ACC112 (cell line): Measurements from ENCODE around the gene TMEM80.

Source experiments
- H2AFZ ChIP-seq: fragments of 200-600 bp; sonication (generic); one replicate; pipeline ENCODE4 v1.6.0; 2017; ENCODE audit warnings: antibody characterized with exemption, low read length; ENCODE audit not compliant: unreplicated experiment
- H3K27ac ChIP-seq: fragments of 200-600 bp; sonication (generic); 2 replicates; pipeline ENCODE4 v1.5.1; 2014; ENCODE audit warnings: low read depth, mild to moderate bottlenecking, antibody characterized with exemption, low read length, moderate library complexity
- H3K27me3 ChIP-seq: fragments of 200-600 bp; sonication (generic); 2 replicates; pipeline ENCODE4 v1.6.1; 2014; ENCODE audit warnings: mild to moderate bottlenecking, antibody characterized with exemption, low read length, moderate library complexity, mixed read lengths; ENCODE audit not compliant: insufficient read depth
- H3K36me3 ChIP-seq: fragments of 200-600 bp; sonication (generic); 2 replicates; pipeline ENCODE4 v1.6.1; 2016; ENCODE audit warnings: mild to moderate bottlenecking, antibody characterized with exemption, low read length, moderate library complexity, mixed read lengths; ENCODE audit not compliant: insufficient read depth
- H3K4me1 ChIP-seq: fragments of 200-600 bp; sonication (generic); one replicate; pipeline ENCODE4 v1.6.1; 2016; ENCODE audit warnings: low read length, mixed read lengths; ENCODE audit not compliant: insufficient read depth, unreplicated experiment, control insufficient read depth
- H3K4me3 ChIP-seq: fragments of 200-600 bp; sonication (generic); 2 replicates; pipeline ENCODE4 v1.5.1; 2014; ENCODE audit warnings: mild to moderate bottlenecking, low read depth, low read length
- H3K79me2 ChIP-seq: fragments of 200-600 bp; sonication (generic); one replicate; pipeline ENCODE4 v1.6.0; 2016; ENCODE audit warnings: low read length; ENCODE audit not compliant: control insufficient read depth, unreplicated experiment, insufficient read depth

Gene TMEM80

DNA sequence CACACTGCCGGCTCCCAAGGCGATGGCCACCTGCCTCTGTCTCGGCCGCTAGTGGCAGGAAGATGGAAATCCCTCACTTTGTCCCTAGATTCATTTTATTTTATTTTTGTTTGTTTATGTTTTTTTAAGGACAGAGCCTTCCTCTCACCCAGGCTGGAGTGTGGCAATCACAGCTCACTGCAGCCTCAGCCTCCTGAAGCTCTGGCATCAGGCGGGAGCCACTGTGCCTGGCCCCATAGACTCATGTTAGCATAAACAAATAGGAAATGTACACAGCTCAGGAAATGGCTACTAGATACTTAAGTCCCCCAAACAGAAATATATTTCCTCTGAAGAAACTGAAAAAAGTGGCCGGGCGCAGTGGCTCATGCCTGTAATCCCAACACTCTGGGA is 3.5 kb downstream of the TMEM80 start:
- peaks cover 29% of the 10 kb centered on the region for H3K4me1 ChIP-seq
- H2AFZ ChIP-seq = no peak overlapping the region
- H3K79me2 ChIP-seq = peaks cover 16% of the 10 kb centered on the region
- no peak overlapping the region for H3K4me3 ChIP-seq
- no peaks in the 10 kb centered on the region for H3K27me3 ChIP-seq
- 0 out of 2 replicates have a peak, but pooled peaks cover 6% of the 10 kb centered on the region for H3K36me3 ChIP-seq
- H3K27ac ChIP-seq = no peak overlapping the region

GRCh38 chr11:699753-700152 is 4.1 kb downstream of the TMEM80 start:
- 0 out of 2 replicates have a peak, but pooled peaks cover 6% of the 10 kb centered on the region for H3K36me3 ChIP-seq
- no peak overlapping the region for H3K27ac ChIP-seq
- H3K4me1 ChIP-seq = peaks cover 29% of the 10 kb centered on the region
- H3K79me2 ChIP-seq = peaks cover 14% of the 10 kb centered on the region
- H3K4me3 ChIP-seq = no peak overlapping the region
- no peaks in the 10 kb centered on the region for H3K27me3 ChIP-seq
- H2AFZ ChIP-seq = no peak overlapping the region

- 0 out of 2 replicates have a peak, but pooled peaks cover 6% of the 10 kb centered on the region for H3K36me3 ChIP-seq
- peaks cover 29% of the 10 kb centered on the region for H3K4me1 ChIP-seq
- H3K4me3 ChIP-seq = no peak overlapping the region
- peaks cover 5% of the 10 kb centered on the region for H3K79me2 ChIP-seq
- no peak overlapping the region for H3K27ac ChIP-seq
- H3K27me3 ChIP-seq = no peaks in the 10 kb centered on the region
- H2AFZ ChIP-seq = no peak overlapping the region
Observed at GRCh38 chr11:701741-702461, 6.3 kb downstream of the TMEM80 start.

GRCh38 chr11:702462-703461 is 7.1 kb downstream of the TMEM80 start:
- 0 out of 2 replicates have a peak, but pooled peaks cover 6% of the 10 kb centered on the region for H3K36me3 ChIP-seq
- H3K27ac ChIP-seq = no peak overlapping the region
- peaks cover 30% of the 10 kb centered on the region for H3K4me1 ChIP-seq
- no peak overlapping the region for H3K4me3 ChIP-seq
- H3K79me2 ChIP-seq = peaks cover 2% of the 10 kb centered on the region
- no peaks in the 10 kb centered on the region for H3K27me3 ChIP-seq
- H2AFZ ChIP-seq = no peak overlapping the region

DNA sequence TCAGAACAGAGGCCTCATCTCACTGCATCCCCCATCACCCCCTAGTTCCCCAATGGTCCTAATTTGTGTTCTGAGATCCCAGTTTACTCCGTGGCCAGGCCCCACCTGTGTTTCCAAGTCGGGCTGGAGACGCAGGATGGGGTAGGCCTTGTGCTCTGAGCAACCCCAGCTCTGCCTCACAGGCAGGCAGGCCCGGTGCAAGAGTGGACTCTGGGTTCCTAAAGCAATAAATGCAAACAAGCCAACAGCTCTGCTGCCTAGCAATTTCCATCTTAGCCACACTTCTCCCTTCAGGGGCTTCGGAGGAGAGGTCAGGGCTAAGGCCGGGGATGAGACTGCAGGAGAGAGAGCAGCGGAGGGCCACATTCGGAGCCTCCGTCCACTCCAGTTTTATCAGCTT is 7.9 kb downstream of the TMEM80 start:
- H3K27ac ChIP-seq = no peak overlapping the region
- H3K79me2 ChIP-seq = no peaks in the 10 kb centered on the region
- H3K27me3 ChIP-seq = no peaks in the 10 kb centered on the region
- peaks cover 25% of the 10 kb centered on the region for H3K4me1 ChIP-seq
- no peak overlapping the region for H3K4me3 ChIP-seq
- H3K36me3 ChIP-seq = 0 out of 2 replicates have a peak, but pooled peaks cover 6% of the 10 kb centered on the region
- no peak overlapping the region for H2AFZ ChIP-seq

- H3K27me3 ChIP-seq = no peaks in the 10 kb centered on the region
- H2AFZ ChIP-seq = no peak overlapping the region
- 0 out of 2 replicates have a peak, but pooled peaks cover 6% of the 10 kb centered on the region for H3K36me3 ChIP-seq
- H3K27ac ChIP-seq = no peak overlapping the region
- no peaks in the 10 kb centered on the region for H3K79me2 ChIP-seq
- peaks cover 24% of the 10 kb centered on the region for H3K4me1 ChIP-seq
- no peak overlapping the region for H3K4me3 ChIP-seq
Observed at GRCh38 chr11:704228-704674, 8.6 kb downstream of the TMEM80 start.

GRCh38 chr11:704781-705645 is 9.4 kb downstream of the TMEM80 start:
- Histone ChIP-seq H2AFZ (no peak overlapping the region), H3K36me3 (0 out of 2 replicates have a peak, but pooled peaks cover 6% of the 10 kb centered on the region), H3K79me2 (no peaks in the 10 kb centered on the region), H3K27me3 (no peaks in the 10 kb centered on the region), H3K4me3 (peak overlapping the region; percentile 78), H3K4me1 (peaks cover 24% of the 10 kb centered on the region), H3K27ac (no peak overlapping the region)

DNA sequence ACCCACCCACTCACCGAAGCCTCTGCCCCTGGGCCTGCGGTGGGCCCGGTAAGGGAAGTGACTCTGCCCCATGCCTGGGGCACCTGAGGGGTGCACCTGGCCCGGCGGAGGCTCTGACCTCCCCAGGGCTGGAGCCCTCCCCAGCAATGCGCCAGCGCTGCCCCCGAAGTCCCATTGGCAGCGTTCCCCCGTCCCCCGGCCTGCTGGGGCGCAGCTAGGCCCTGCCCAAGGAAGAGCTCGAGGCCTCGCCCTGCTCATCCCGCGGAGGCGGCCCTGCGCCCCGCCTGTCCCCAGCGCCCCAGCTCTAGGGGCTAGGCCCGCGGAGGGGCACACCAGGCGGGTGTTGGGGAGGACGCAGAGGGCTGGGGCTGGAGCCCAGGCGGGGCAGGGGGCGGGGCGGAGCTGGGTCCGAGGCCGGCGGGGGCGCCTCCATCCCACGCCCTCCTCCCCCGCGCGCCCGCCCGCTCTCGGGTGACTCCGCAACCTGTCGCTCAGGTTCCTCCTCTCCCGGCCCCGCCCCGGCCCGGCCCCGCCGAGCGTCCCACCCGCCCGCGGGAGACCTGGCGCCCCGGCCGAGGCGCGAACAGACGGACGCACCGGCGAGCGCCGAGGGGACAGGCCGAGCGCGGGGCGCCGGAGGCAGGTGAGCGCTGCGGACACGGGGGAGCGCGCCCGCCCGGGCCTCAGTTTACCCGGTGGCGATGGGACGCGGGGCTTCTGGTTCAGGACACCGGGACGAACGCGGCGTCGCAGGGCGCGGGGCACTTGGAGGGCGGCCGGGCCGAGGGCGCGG is 10.2 kb downstream of the TMEM80 start, which contains the start of gene EPS8L2:
TSS of gene EPS8L2 (plus strand) at position 586 of the 793 bp plus-strand sequence. CDS start 3,177 bp downstream, outside the sequence.
- no peak within 1 kb of the TSS for H2AFZ ChIP-seq
- H3K27me3 ChIP-seq = no peaks in the 10 kb centered on the region
- 0 out of 2 replicates have a peak within 1 kb of the TSS, but pooled peaks have one; percentile 22 for H3K27ac ChIP-seq
- H3K36me3 ChIP-seq = 0 out of 2 replicates have a peak, but pooled peaks cover 6% of the 10 kb centered on the region
- H3K4me3 ChIP-seq = peak within 1 kb of the TSS; percentile 78
- peaks cover 24% of the 10 kb centered on the region for H3K4me1 ChIP-seq
- H3K79me2 ChIP-seq = no peaks in the 10 kb centered on the region

DNA sequence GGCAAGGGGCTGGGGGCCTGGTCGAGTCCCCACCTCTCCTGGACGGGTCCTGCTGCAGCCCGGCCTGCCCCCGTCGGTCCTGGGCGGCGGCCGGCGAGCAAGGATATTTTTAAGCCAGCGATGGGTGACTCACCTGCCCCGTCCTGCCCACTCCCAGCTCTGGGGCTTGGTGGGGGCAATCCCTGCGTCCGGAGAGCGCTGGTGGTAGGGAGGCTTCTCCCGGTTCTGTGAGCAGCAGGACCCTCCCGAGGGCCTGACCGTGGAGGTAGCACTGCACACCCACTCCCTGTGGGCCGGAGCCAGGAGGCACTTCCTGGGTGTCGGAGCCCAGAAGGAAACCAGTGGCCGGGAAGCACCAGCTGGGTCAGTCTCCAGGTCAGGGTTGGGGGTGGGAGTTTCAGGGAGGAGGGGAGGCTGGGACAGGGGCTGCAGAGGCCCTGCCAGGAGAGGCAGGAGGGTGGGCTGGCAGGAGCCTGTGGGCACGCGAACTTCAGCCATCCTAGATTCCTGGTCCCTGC is 10.9 kb downstream of the TMEM80 start:
- H3K4me3 ChIP-seq = peak overlapping the region; percentile 78
- H3K36me3 ChIP-seq = 0 out of 2 replicates have a peak, but pooled peaks cover 6% of the 10 kb centered on the region
- no peaks in the 10 kb centered on the region for H3K79me2 ChIP-seq
- H3K4me1 ChIP-seq = peaks cover 24% of the 10 kb centered on the region
- no peaks in the 10 kb centered on the region for H3K27me3 ChIP-seq
- no peak overlapping the region for H2AFZ ChIP-seq
- 0 out of 2 replicates have a peak overlapping the region, but pooled peaks have one; percentile 8 for H3K27ac ChIP-seq
